NCI-H2029 (cell line): ENCODE measurements around the gene SDR9C7.
"Not testable (repeated sequence)": the region's sequence is repeated elsewhere in the genome, so short reads cannot be mapped to it uniquely, and the experiment has no call there.

ENCODE experiments used
- DNase-seq: peaks from one replicate; lab custom pipeline; 2025; lab: John Stamatoyannopoulos, UW

The SDR9C7 gene

GRCh38 chr12:56953314-56953713 lies 19.1 kb upstream of the SDR9C7 start:
- no peak for DNase-seq

GRCh38 chr12:56951582-56952339 lies 17.6 kb upstream of the SDR9C7 start:
- no peak for DNase-seq

DNA sequence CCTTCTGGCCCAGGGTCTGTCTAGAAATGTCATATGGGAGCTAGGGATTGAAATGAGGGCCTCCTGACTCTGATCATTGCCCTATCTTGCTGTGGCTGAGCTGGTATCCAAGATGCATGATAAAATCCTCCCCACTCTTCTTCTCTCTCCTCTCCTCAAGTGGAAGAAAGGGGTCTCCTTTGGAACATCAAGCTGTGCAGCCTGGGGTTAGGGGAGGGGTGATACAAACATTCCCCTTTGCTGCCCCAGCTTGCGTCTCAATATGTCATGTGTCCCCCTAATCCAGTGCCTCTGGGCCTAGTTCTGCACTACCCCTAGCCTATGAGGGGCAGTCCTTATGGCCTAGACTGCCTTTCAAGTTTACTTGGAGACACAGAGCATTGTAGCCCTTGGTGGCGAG lies 14.7 kb upstream of the SDR9C7 start:
- no peak for DNase-seq

DNA sequence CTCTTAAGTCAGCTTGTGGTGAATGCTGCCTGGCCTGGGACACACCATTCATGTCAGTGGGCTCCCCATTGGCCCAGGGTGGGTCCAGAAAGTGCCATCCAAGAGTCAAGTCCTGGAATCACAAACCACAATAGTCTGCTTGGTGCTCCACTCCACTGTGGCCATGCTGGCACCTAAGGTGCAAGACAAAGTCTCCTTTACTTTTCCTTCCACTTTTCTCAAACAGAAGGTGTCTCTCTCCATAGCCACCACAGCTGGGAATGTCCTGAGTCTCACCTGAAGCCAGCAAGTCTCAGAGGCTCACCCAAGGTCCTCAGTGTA lies 14.2 kb upstream of the SDR9C7 start:
- DNase-seq = no peak

- no peak for DNase-seq
These were observed 13.6 kb upstream of the SDR9C7 start for GRCh38 chr12:56947633-56948456.

DNA sequence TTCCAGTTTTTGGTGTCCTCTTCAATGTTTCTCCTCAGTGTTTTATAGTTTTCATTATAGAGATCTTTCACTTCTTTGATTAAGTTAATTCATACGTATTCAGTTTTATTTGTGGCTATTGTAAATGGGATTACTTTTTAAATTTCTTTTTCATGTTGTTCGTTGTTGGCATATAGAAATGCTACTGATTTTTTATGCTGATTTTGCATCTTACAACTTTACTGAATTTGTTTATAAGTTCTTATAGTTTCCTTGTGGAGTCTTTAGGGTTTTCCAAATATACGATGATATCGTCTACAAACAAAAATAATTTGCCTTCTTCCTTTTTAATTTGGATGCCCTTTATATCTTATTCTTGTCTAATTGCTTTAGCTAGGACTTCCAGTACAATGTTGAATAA lies 9.7 kb upstream of the SDR9C7 start:
- no peak for DNase-seq

GRCh38 chr12:56943374-56943773 lies 9.2 kb upstream of the SDR9C7 start:
- DNase-seq = not testable (repeated sequence)

DNA sequence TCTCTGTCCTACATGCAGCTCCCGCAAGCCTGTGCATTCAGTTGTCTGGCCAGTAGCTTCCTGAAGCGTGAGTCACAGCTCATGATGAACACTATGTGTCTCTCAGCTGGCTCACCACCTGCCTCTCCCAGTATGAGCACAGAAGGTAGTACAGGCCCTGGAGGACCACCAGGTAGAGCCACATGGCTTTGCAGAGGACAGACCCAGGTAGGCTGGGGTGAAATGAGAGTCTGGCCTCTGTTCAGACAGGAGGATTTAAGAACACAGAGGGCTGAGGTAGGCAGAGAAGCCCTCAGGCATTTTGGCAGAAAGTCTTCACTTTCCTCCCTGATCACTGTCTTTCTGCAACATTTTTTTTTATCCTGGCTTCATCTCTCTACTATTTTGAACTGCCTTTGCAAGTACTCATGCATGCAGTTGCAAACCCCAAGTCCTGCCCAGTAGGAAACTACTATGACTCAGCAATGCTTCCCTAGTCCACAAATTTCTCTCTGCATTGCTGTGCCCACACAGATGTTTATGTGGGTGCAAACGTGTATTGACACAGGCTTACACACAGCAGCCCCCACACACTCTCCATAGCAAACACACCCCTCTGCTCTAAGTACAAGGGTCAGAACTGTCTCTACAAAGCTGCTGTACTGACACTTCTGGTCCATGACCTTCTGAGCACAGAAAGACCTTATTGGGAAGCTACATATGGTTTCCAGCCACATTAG lies 7.2 kb upstream of the SDR9C7 start:
- no peak for DNase-seq

- not testable (repeated sequence) for DNase-seq
These were observed 6.7 kb upstream of the SDR9C7 start for GRCh38 chr12:56940942-56941298.

DNA sequence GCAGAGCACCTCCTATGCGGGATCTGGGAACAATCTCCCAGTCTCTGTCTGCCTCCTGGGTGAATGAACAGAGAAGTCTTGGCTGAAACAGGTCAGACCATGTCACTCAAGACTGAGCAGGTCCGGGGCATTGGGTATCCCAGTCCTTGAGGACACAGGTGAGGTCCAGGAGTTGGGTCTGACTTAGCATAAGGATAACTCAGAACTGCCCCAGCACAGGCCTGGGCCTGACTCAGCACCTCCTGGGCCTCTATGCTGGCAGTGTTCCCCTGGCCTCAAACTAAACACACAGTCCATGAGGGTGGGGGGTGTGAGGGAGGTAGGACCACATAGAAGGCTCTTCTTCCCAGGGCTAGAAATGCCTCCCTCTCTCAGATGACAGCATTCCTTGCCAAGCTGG lies 1.5 kb upstream of the SDR9C7 start:
- DNase-seq = no peak

DNA sequence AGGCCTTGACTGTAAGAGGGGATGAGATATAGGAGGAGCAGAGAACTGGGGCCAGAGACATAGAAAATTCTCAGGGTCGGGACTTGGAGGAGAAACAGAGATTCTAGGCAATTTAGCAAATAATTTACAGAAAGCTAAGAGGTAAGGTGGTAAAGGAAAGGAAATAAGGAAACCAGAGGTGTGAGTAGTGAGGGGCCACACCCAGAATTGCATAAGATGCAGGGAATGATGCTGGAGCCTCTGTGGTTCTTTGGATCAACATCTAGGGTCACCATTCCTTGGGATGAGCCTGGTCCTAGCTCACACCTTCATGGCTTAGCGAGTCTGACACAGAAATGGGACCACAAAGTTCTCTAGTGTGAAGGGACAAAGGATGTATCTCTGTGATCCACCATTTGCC lies 949 bp upstream of the SDR9C7 start:
- no peak for DNase-seq

- no peak for DNase-seq
These were observed 1.3 kb downstream of the SDR9C7 start for GRCh38 chr12:56932867-56933266.

GRCh38 chr12:56932146-56932545 lies 2.1 kb downstream of the SDR9C7 start:
- no peak for DNase-seq

DNA sequence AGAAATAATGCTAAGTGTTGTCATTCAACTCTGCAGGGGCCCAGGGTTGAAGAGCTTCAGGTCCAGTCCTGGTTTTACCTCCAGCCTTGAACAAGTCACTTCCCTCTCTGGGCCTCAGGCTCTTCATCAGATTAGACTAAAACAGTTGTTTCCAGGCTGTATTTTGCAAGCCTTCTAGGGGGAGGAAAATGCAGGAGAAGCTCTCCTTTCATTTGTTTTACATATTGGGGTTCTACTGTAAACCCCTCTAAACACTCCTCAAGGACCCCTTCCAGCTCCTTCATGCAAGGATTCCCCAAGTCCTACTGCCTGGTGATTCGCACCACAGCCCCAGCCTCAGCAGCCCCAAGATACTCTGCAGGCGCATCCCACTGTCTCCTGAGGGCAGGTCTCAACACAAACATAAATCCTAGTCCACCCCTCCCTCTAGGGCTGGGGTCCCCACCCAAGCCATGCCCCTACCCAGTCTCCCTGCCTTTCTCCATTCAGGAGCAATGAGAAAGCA lies 2.7 kb downstream of the SDR9C7 start:
- DNase-seq = no peak

- DNase-seq = no peak
These were observed 4.0 kb downstream of the SDR9C7 start for GRCh38 chr12:56930241-56930640.

DNA sequence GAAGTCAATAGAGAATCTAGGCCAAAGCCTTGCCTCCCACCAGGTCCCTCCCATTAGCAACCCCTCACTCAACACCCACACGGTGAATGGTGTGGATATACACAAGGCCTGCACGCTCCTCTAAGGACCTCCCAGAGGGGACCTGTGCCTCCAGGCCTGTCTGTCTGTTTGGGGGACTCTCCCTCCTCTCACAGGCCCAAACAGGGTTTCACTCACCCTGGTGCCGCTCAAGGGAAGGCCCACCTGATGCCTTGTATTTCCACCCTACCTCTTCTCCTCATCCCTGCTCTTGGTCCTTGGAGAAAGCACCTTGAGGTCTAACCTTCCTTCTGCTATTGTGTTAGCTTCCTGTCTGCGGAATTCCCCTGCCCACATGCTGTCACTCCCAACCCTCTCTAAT lies 4.4 kb downstream of the SDR9C7 start:
- no peak for DNase-seq

DNA sequence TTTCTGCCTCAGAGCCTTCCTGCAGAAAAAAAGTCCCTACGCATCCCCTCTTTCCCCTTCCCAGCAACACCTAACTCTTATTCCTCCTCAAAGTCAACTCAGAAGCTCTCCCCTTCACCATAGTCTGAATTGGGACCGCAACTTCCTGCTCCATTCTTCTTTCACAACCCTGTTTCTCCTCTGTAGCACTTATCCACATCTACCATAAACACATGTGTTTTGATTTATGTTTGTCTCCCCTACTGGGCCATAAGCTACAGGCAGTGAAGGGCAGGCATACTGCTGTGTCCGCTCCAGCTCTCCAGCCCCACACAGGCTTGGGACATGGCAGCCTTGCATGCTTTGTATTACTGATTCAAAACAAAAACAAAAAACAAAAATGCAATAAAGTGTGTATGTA lies 5.9 kb downstream of the SDR9C7 start:
- no peak for DNase-seq

DNA sequence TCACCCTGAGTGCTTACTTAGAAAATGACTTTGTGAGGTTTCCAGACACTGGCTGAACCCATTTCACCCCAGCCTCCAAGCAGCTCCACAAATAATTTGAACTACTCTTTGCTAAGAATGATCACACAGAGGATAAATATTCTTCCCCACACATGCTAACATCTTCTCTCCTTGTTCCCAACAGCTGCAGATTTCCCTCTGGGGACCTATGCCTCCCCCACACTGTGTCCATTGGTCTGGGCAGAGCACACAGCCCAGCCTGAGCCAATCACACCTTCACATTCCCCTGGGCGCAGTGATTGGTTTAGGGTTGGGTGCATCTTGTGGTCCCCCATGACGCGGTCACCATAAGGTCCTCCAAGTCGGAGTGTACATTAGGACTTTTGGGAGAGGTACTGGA lies 6.9 kb downstream of the SDR9C7 start:
- no peak for DNase-seq

GRCh38 chr12:56922031-56922430 lies 12.2 kb downstream of the SDR9C7 start:
- no peak for DNase-seq

DNA sequence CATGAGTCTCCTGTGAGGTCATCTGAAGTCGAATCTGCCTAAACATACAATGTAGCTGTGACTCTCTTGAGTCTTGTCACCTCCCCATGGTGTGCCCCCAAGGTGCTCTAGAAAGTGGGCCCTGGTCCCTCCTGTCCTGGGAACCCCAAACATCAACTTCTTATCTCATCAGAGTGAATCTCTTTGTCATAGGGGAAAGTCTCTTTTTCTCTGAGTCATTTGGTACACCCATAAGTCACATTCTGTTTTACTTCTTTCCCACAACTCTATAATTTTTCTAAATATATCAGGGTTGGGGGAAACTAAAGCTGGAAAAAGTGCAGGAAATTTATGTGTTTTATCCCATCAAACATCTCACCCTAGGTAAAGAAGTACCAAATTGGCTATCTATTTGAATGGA lies 12.9 kb downstream of the SDR9C7 start:
- DNase-seq = no peak

GRCh38 chr12:56918139-56918538 lies 16.1 kb downstream of the SDR9C7 start:
- DNase-seq = not testable (repeated sequence)

DNA sequence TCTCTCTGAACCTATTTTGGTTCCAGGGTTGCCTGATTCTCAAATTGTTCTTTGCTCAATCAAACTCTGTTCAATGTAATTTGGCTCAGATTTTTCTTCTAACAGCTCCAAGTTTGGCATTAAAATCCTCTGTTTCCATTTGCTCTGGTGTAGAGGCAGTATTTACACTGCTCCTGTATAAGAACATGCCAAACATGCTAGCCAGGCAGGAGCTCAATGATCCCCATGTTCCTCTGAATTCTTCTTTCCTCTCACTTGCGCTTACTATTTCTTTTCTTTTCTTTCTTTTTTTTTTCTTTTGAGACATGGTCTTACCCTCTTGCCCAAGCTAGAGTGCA lies 17.2 kb downstream of the SDR9C7 start:
- no peak for DNase-seq
